Fibroblast of pulmonary artery (primary cell): ENCODE data around the gene ANLN.
"Not testable (repeated sequence)": the region's sequence is repeated elsewhere in the genome, so short reads cannot be mapped to it uniquely, and the experiment has no call there.

Experiments used
- DNase-seq: peaks from one replicate; pipeline ENCODE4 v3.0.0-alpha.2; 2010; ENCODE audit warnings: low read depth
- H3K4me3 ChIP-seq: replicated peaks from 2 replicates; pipeline ENCODE4 v1.5.1; 2011; ENCODE audit warnings: low read depth, mild to moderate bottlenecking, control low read depth, low read length, moderate library complexity
- CTCF ChIP-seq: IDR thresholded peaks from 2 replicates; pipeline ENCODE4 v1.5.1; 2011; ENCODE audit warnings: mild to moderate bottlenecking, control low read depth, low read length, inconsistent platforms; ENCODE audit errors: missing control alignments

ANLN gene

GRCh38 chr7:36372156-36372555 lies 17.5 kb upstream of the ANLN start:
- no peak for TF ChIP-seq CTCF
- H3K4me3 ChIP-seq, result no peak overlapping the region
- DNase-seq, result no peak

GRCh38 chr7:36378555-36378954 lies 11.1 kb upstream of the ANLN start:
- not testable (repeated sequence) for H3K4me3 ChIP-seq, DNase-seq

DNA sequence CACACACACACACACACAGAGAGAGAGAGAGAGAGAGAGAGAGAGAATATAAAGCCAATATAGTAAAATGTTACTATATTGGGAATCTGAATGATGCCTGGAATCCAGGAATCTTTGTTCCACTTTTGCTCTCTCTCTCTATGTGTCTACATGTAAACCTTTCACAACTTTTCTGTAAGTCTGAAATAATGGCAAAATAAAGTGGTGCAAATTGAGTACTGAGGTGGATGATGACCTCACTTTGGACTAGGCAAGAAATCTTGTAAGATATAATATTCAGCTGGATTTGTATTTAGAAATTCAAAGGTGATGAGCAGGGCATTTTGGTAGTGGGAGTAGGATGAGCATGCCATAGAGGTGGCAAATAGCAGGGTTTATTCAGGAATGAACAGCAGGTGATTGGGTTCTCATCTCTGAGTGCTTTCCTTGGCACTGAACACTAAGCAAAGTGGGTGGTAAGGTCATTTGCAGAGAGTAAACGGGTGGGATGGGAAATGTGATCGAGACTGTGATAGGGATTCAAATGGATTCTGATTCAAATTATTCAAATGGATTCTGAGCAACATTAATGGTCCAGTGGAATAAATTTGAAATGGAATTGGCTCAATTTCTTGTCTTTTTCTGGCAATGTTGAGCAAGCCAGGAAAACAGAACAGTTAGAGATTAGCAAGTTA lies 9.7 kb upstream of the ANLN start:
- no peak overlapping the region for H3K4me3 ChIP-seq
- DNase-seq, result no peak
- no peak for TF ChIP-seq CTCF

DNA sequence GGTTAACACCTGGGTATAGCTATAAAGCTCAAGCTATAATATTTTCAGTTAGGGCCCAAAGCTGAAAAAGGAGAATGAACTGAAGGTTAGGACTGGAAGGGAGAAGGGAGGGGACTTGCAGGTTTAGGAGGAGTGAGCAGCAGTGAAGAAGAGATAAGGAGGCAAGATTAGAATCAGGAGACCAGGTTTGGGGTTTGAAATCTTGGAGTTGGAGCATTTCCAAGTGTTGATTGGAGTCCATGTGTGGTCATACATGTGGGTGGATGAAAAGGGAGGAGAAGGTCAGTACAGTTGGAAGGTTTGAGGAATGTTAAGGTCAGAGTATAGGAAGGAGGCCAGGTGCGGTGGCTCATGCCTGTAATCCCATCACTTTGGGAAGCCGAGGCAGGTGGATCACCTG lies 8.6 kb upstream of the ANLN start:
- DNase-seq, result no peak
- TF ChIP-seq CTCF, result no peak
- no peak overlapping the region for H3K4me3 ChIP-seq

GRCh38 chr7:36383284-36383683 lies 6.4 kb upstream of the ANLN start:
- not testable (repeated sequence) for DNase-seq, H3K4me3 ChIP-seq

DNA sequence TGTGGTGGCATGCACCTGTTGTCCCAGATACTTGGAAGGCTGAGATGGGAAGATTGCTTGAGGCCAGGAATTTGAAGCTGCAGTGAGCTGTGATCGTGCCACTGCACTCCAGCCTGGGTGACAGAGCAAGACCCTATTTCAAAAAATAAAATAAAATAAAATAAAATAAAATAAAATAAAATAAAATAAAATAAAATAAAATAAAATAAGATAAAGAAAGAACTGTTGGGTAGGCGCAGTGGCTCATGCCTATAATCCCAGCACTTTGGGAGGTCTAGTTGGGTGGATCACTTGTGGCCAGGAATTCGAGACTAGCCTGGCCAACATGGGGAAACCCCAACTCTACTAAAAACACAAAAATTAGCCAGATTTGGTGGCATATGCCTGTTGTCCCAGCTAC lies 4.0 kb upstream of the ANLN start:
- DNase-seq, result not testable (repeated sequence)

GRCh38 chr7:36387435-36388231 lies 2.0 kb upstream of the ANLN start:
- TF ChIP-seq CTCF, result no peak
- DNase-seq, result no peak
- H3K4me3 ChIP-seq, result no peak overlapping the region

More for the DNA sequence above, 4.0 kb upstream of the ANLN start:
- not testable (repeated sequence) for H3K4me3 ChIP-seq

GRCh38 chr7:36388423-36388822 lies 1.2 kb upstream of the ANLN start:
- no peak overlapping the region for H3K4me3 ChIP-seq
- no peak for DNase-seq
- no peak for TF ChIP-seq CTCF
